Measurements from ENCODE around the gene RPL10A.

The RPL10A gene

DNA sequence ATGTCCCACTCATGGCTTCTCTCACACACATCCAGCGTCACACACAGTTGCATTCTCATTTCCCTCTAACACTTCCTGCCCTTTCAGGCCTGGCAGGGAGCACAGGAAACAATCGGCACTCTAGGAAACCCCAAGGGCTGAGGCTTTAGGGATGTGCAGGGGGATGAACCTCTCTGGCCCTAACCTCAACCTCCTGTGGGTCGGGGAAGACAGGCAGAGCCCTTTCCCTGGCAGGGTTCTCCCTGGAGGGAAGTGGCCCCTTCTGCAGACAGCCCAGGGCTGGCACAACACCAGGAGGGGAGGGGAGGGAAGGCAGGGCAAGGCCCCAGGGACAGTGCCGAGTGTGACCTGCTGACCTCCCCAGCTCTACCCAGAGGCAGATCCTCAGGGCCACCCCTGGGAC lies 26.0 kb downstream of the RPL10A start:
- TF ChIP-seq, protein P1, sequence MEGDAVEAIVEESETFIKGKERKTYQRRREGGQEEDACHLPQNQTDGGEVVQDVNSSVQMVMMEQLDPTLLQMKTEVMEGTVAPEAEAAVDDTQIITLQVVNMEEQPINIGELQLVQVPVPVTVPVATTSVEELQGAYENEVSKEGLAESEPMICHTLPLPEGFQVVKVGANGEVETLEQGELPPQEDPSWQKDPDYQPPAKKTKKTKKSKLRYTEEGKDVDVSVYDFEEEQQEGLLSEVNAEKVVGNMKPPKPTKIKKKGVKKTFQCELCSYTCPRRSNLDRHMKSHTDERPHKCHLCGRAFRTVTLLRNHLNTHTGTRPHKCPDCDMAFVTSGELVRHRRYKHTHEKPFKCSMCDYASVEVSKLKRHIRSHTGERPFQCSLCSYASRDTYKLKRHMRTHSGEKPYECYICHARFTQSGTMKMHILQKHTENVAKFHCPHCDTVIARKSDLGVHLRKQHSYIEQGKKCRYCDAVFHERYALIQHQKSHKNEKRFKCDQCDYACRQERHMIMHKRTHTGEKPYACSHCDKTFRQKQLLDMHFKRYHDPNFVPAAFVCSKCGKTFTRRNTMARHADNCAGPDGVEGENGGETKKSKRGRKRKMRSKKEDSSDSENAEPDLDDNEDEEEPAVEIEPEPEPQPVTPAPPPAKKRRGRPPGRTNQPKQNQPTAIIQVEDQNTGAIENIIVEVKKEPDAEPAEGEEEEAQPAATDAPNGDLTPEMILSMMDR (IDR thresholded peaks at IDR 0.05; ENCODE audit: low read depth, low read length): no peak
- in situ Hi-C loops (cut with HindIII; ENCODE audit: low sequenced_read_pairs): no loop called here
- no peak overlapping the region for H3K4me3 ChIP-seq (ENCODE audit: low read depth, low read length)
- no peak for DNase-seq (ENCODE audit: low read depth, low spot score)

- TF ChIP-seq, protein P1 (IDR thresholded peaks at IDR 0.05; ENCODE audit: low read depth, low read length): no peak
- in situ Hi-C loops (cut with HindIII; ENCODE audit: low sequenced_read_pairs): no loop called here
- H3K4me3 ChIP-seq (ENCODE audit: low read depth, low read length): peak overlapping the region; percentile 69
- DNase-seq (ENCODE audit: low read depth, low spot score): no peak
These were observed 27.2 kb downstream of the RPL10A start for GRCh38 chr6:35495258-35496035.

DNA sequence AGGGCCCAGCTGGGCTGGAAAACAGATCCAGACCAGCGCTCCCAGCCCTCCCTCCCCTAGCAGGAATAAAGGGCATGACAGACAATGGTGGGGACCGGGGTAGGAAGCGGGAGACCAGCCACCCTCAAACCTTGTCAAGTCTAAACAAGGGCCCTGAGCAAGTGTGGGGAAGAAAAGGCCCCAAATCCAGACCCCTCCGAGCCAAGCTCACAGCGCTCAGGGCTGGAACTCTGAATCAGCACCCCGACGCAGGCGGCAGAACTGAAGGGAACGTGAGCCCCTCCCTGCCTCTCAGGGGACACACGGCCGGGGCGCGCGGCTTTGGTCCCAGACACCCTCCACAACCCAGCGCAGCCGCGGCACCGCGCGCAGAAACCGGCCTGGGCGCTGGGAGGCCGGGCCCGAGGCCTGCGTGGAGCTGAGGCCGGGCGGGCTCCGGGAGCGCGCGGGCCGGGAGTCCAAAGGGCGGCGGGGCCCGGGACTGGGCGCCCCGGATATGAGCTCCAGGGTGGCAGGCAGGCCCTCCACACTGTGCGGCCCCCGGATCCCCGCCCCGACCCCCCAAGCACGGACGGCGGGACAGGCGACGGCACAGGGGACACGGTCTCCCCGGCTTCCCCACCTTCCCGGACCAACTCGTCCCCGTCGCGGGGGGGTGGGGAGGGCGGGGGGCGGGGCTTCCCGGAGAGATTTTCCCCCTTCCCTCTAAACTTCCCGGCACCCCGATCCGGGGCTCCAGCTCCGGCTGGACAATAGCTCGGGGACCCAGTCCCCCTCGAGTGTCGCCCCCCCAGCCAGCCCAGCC lies 28.0 kb downstream of the RPL10A start:
- DNase-seq (ENCODE audit: low read depth, low spot score): peak; percentile 19
- in situ Hi-C loops (cut with HindIII; ENCODE audit: low sequenced_read_pairs): no loop called here
- TF ChIP-seq, protein P1 (IDR thresholded peaks at IDR 0.05; ENCODE audit: low read depth, low read length): no peak

GRCh38 chr6:35496841-35497570 lies 28.8 kb downstream of the RPL10A start, which contains the start of gene TEAD3:
TEAD3 (minus strand) TSS chr6:35497079.
- TF ChIP-seq, protein P1 (IDR thresholded peaks at IDR 0.05; ENCODE audit: low read depth, low read length): peak; percentile 12
- in situ Hi-C loops (cut with HindIII; ENCODE audit: low sequenced_read_pairs): no loop called here
- peak; percentile 47 for DNase-seq (ENCODE audit: low read depth, low spot score)
- peak within 1 kb of the TSS; percentile 69 for H3K4me3 ChIP-seq (ENCODE audit: low read depth, low read length)

More for the DNA sequence above, 28.0 kb downstream of the RPL10A start:
- H3K4me3 ChIP-seq (ENCODE audit: low read depth, low read length): peak overlapping the region; percentile 69

GRCh38 chr6:35497571-35498421 lies 29.6 kb downstream of the RPL10A start:
- H3K4me3 ChIP-seq (ENCODE audit: low read depth, low read length): peak overlapping the region; percentile 69
- DNase-seq (ENCODE audit: low read depth, low spot score): peak; percentile 67
- in situ Hi-C loops (cut with HindIII; ENCODE audit: low sequenced_read_pairs): no loop called here
- TF ChIP-seq, protein P1 (IDR thresholded peaks at IDR 0.05; ENCODE audit: low read depth, low read length): no peak

Data from astrocyte of the spinal cord (primary cell).